ENCODE results near the gene TP63.

DNA sequence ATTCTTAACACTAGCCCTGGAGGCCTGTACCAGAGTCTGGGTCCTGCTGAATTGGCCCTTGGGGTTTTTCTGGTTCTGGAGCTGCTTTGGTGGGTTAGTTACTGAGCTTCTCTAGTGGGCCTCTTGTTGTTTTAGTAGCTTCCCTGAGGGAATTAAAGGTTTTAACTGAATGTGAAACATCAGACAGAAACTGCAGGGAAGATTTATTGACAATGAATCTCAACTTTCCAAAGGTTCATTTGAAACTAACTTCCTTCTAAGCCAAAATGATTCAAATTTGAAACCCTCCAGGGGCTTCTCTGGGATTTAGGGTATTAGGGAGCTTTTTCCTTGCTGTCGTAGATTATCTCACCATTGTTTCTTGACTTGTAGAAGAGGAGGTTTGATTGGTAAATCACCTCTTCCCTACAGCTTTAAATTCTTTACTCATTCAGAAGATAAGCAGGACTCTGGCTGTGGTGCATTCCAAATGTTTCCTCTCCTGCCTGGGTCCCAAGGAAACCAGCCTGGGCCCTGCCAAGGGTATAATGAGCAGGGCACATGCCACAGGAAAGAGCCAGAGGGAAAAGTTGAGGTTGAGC lies 71.0 kb downstream of the TP63 start:
- TF ChIP-seq RARB (CRISPR knock-in tag; IDR thresholded peaks at IDR 0.05), result no peak
- no peak for TF ChIP-seq GLIS3 (CRISPR knock-in tag; IDR thresholded peaks at IDR 0.05)
- no peak for TF ChIP-seq ZFP30 (CRISPR knock-in tag; IDR thresholded peaks at IDR 0.05)
- no peak for TF ChIP-seq ZFP3 (CRISPR knock-in tag; IDR thresholded peaks at IDR 0.05)
- no peak for TF ChIP-seq TOX (CRISPR knock-in tag; IDR thresholded peaks at IDR 0.05; ENCODE audit: borderline replicate concordance)
- TF ChIP-seq, protein P1, sequence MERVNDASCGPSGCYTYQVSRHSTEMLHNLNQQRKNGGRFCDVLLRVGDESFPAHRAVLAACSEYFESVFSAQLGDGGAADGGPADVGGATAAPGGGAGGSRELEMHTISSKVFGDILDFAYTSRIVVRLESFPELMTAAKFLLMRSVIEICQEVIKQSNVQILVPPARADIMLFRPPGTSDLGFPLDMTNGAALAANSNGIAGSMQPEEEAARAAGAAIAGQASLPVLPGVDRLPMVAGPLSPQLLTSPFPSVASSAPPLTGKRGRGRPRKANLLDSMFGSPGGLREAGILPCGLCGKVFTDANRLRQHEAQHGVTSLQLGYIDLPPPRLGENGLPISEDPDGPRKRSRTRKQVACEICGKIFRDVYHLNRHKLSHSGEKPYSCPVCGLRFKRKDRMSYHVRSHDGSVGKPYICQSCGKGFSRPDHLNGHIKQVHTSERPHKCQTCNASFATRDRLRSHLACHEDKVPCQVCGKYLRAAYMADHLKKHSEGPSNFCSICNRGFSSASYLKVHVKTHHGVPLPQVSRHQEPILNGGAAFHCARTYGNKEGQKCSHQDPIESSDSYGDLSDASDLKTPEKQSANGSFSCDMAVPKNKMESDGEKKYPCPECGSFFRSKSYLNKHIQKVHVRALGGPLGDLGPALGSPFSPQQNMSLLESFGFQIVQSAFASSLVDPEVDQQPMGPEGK (CRISPR knock-in tag; IDR thresholded peaks at IDR 0.05; ENCODE audit: borderline replicate concordance), result no peak
- TF ChIP-seq TCF4 (CRISPR knock-in tag; IDR thresholded peaks at IDR 0.05; ENCODE audit: borderline replicate concordance), result no peak
- TF ChIP-seq BACH2 (CRISPR knock-in tag; IDR thresholded peaks at IDR 0.05; ENCODE audit: borderline replicate concordance), result no peak
- no peak for TF ChIP-seq SNAI2 (CRISPR knock-in tag; IDR thresholded peaks at IDR 0.05)
- no peak for TF ChIP-seq ARNTL (CRISPR knock-in tag; IDR thresholded peaks at IDR 0.05; ENCODE audit: borderline replicate concordance, low read depth)

Data from SK-N-SH treated with all-trans-retinoic acid at 6 μM for 48 hours (cell line).